HCT116 (cell line): ENCODE results near the gene DNPEP. TPM values are rescaled to one million over a fixed set of nuclear protein-coding genes. Genes with fewer than 3 reads are reported as not detected.

Experiments
- ATAC-seq: fragments of 200-7000 bp; cut with Tn5 transposase; 2 replicates; pipeline ENCODE4 v1.9.1; 2020; ENCODE audit warnings: mild to moderate bottlenecking, moderate library complexity
- BruUV-seq: library from RNA; stranded (reverse); fragments of 400-500 nt; replicated peaks from 2 replicates; lab custom pipeline; 2021; lab: Mats Ljungman, UMichigan
- CTCF ChIA-PET: fragments of 300-600 bp; sonication (Branson Sonifier 250); formaldehyde crosslinking; loops from one replicate; lab custom pipeline; 2021; ENCODE audit warnings: antibody characterized with exemption; lab: Charles Lee
- POLR2A ChIA-PET: fragments of 300-600, 350-600 bp; sonication (Branson Sonifier 250); formaldehyde crosslinking; loops from one replicate; lab custom pipeline; 2021; ENCODE audit warnings: antibody characterized with exemption; lab: Charles Lee
- RAD21 ChIA-PET, 2 experiments: fragments of 300-600 bp; sonication (Branson Sonifier 250); formaldehyde crosslinking; loops; one replicate each; lab custom pipeline; 2023; ENCODE audit warnings: low total read pairs in 2 of 2; ENCODE audit not compliant: uncharacterized antibody in 2 of 2, unreplicated experiment in 2 of 2, low non-redundant PET in 1 of 2; lab: Charles Lee
- DNase-seq: peaks from one replicate; pipeline ENCODE4 v3.0.0-alpha.2; 2010; ENCODE audit warnings: low read depth, low spot score
- H2AFZ ChIP-seq: fragments of 200-600 bp; shearing (Covaris generic), sonication (generic); 2 replicates; pipeline ENCODE4 v1.6.1; 2017; ENCODE audit warnings: low read depth, mixed run types, mixed read lengths, antibody characterized with exemption, low read length; ENCODE audit not compliant: poor library complexity, severe bottlenecking
- H3K27ac ChIP-seq: 2 replicates; pipeline ENCODE4 v1.5.1; 2012; ENCODE audit warnings: low read depth, low read length
- H3K27me3 ChIP-seq: fragments of 200-600 bp; sonication (generic); 2 replicates; pipeline ENCODE4 v1.6.1; 2016; ENCODE audit warnings: mixed run types, low read length, mixed read lengths; ENCODE audit not compliant: insufficient read depth
- H3K36me3 ChIP-seq, 2 experiments: fragments of 200-500 bp in 1 of 2; fragments of 200-600 bp in 1 of 2; sonication (Bioruptor generic) in 1 of 2; sonication (generic) in 1 of 2; 2 replicates each; pipeline versions ENCODE4 v1.5.1 to v1.6.1; 2014 to 2016; ENCODE audit warnings: low read length in 2 of 2, inconsistent platforms in 1 of 2, mixed read lengths in 1 of 2, mixed run types in 1 of 2; ENCODE audit not compliant: insufficient read depth in 2 of 2, control insufficient read depth in 1 of 2
- H3K4me1 ChIP-seq, 2 experiments: fragments of 200-600 bp in 1 of 2; sonication (generic) in 1 of 2; 2 replicates each; pipeline versions ENCODE4 v1.5.1 to v1.6.1; 2012 to 2017; ENCODE audit warnings: low read length in 2 of 2, inconsistent platforms in 1 of 2, mild to moderate bottlenecking in 1 of 2, mixed read lengths in 1 of 2, mixed run types in 1 of 2, moderate library complexity in 1 of 2; ENCODE audit not compliant: insufficient read depth in 2 of 2, control insufficient read depth in 1 of 2
- H3K4me2 ChIP-seq: fragments of 200-600 bp; sonication (generic); 2 replicates; pipeline ENCODE4 v1.6.1; 2017; ENCODE audit warnings: mixed run types, low read length, mixed read lengths
- H3K4me3 ChIP-seq, 2 experiments: fragments of 200-600 bp in 1 of 2; sonication (generic) in 1 of 2; replicated peaks in 1 of 2; 2 replicates each; pipeline ENCODE4 v1.5.1; 2011 to 2016; ENCODE audit warnings: low read length in 2 of 2, control low read depth in 1 of 2, low read depth in 1 of 2, mild to moderate bottlenecking in 1 of 2, mixed read lengths in 1 of 2, mixed run types in 1 of 2
- H3K79me2 ChIP-seq: fragments of 200-600 bp; sonication (generic); 2 replicates; pipeline ENCODE4 v1.6.1; 2017; ENCODE audit warnings: mild to moderate bottlenecking, mixed run types, low read length, moderate library complexity, mixed read lengths; ENCODE audit not compliant: insufficient read depth
- H3K9ac ChIP-seq: fragments of 200-600 bp; sonication (generic); 2 replicates; pipeline ENCODE4 v1.6.1; 2016; ENCODE audit warnings: low read length, mixed read lengths
- H3K9me2 ChIP-seq: fragments of 200-600 bp; sonication (generic), shearing (Covaris generic); 2 replicates; pipeline ENCODE4 v1.6.1; 2017; ENCODE audit warnings: mixed run types, mild to moderate bottlenecking, moderate library complexity; ENCODE audit not compliant: insufficient read depth
- H3K9me3 ChIP-seq, 2 experiments: fragments of 200-500 bp in 1 of 2; fragments of 200-600 bp in 1 of 2; sonication (Bioruptor generic) in 1 of 2; sonication (generic) in 1 of 2; 2 replicates each; pipeline ENCODE4 v1.6.1; 2014 to 2017; ENCODE audit warnings: low read length in 2 of 2, mixed read lengths in 2 of 2, inconsistent platforms in 1 of 2, low read depth in 1 of 2, mild to moderate bottlenecking in 1 of 2, mixed run types in 1 of 2, moderate library complexity in 1 of 2; ENCODE audit not compliant: control insufficient read depth in 1 of 2, insufficient read depth in 1 of 2
- H4K20me1 ChIP-seq: fragments of 200-600 bp; sonication (generic), shearing (Covaris generic); 2 replicates; pipeline ENCODE4 v1.6.1; 2017; ENCODE audit warnings: mixed run types, mild to moderate bottlenecking, moderate library complexity; ENCODE audit not compliant: insufficient read depth
- CBX3 ChIP-seq: IDR thresholded peaks from 2 replicates; pipeline ENCODE4 v1.6.1; 2012; ENCODE audit warnings: low read depth
- CEBPB ChIP-seq: IDR thresholded peaks from 2 replicates; pipeline ENCODE4 v1.6.1; 2012; ENCODE audit warnings: low read depth
- EGR1 ChIP-seq: IDR thresholded peaks from 2 replicates; pipeline ENCODE4 v1.6.1; 2012; ENCODE audit warnings: low read depth
- ELF1 ChIP-seq: IDR thresholded peaks from 2 replicates; pipeline ENCODE4 v1.6.1; 2012; ENCODE audit warnings: low read depth, borderline replicate concordance
- EZH2 ChIP-seq: fragments of 200-600 bp; sonication (generic); IDR thresholded peaks from 2 replicates; pipeline ENCODE4 v1.6.1; 2017; ENCODE audit warnings: antibody characterized with exemption, mixed run types
- EZH2phosphoT487 ChIP-seq: fragments of 200-600 bp; IDR thresholded peaks from 2 replicates; pipeline ENCODE4 v1.6.1; 2018; ENCODE audit warnings: antibody characterized with exemption, borderline replicate concordance
- FOSL1 ChIP-seq: IDR thresholded peaks from 2 replicates; pipeline ENCODE4 v1.6.1; 2012; ENCODE audit warnings: low read depth
- JUND ChIP-seq: IDR thresholded peaks from 2 replicates; pipeline ENCODE4 v1.6.1; 2012
- POLR2A ChIP-seq: IDR thresholded peaks from 2 replicates; pipeline ENCODE4 v1.7.0; 2011; ENCODE audit warnings: borderline replicate concordance; ENCODE audit not compliant: insufficient read depth, insufficient read length; ENCODE audit errors: extremely low read depth
- RAD21 ChIP-seq: IDR thresholded peaks from 2 replicates; pipeline ENCODE4 v1.6.1; 2012; ENCODE audit warnings: low read depth, mild to moderate bottlenecking
- SP1 ChIP-seq: IDR thresholded peaks from 2 replicates; pipeline ENCODE4 v1.6.1; 2012; ENCODE audit warnings: low read depth
- SRF ChIP-seq: IDR thresholded peaks from 2 replicates; pipeline ENCODE4 v1.6.1; 2012; ENCODE audit warnings: low read depth
- TCF7L2 ChIP-seq: IDR thresholded peaks from 2 replicates; pipeline ENCODE4 v1.7.0; 2011; ENCODE audit warnings: borderline replicate concordance, inconsistent platforms; ENCODE audit not compliant: insufficient read depth, insufficient read length; ENCODE audit errors: extremely low read depth
- YY1 ChIP-seq: IDR thresholded peaks from 2 replicates; pipeline ENCODE4 v1.6.1; 2011; ENCODE audit warnings: low read length, low read depth, moderate library complexity, mild to moderate bottlenecking; ENCODE audit not compliant: insufficient replicate concordance; ENCODE audit errors: extremely low read depth
- ZFX ChIP-seq: fragments of 450-650 bp; IDR thresholded peaks from 2 replicates; pipeline ENCODE4 v1.6.1; 2017
- ZNF274 ChIP-seq: fragments of 200-500 bp; sonication (Bioruptor generic); IDR thresholded peaks from 2 replicates; pipeline ENCODE4 v1.6.1; 2014; ENCODE audit warnings: mild to moderate bottlenecking, low read depth, low read length, inconsistent platforms
- intact Hi-C: fragments of 100-400 bp; cut with micrococcal nuclease; formaldehyde crosslinking; loops from 2 replicates; pipeline ENCODE4 v1.10.0; 2022
- total RNA-seq: library from RNA; stranded (reverse); gene quantifications from one replicate; pipeline ENCODE4 v1.2.1, GENCODE V29; 2021; ENCODE audit not compliant: unreplicated experiment
- TF ChIP-seq, protein P1 (sequence below): IDR thresholded peaks from 2 replicates; pipeline ENCODE4 v1.6.1; 2012
- TF ChIP-seq, protein P2 (sequence below): IDR thresholded peaks from 2 replicates; pipeline ENCODE4 v1.6.1; 2012
- TF ChIP-seq, protein P3 (sequence below): IDR thresholded peaks from 2 replicates; pipeline ENCODE4 v1.6.1; 2012; ENCODE audit warnings: low read depth

DNPEP gene
- total RNA-seq, 1 experiment from 2014 or later = 80.1 TPM

DNA sequence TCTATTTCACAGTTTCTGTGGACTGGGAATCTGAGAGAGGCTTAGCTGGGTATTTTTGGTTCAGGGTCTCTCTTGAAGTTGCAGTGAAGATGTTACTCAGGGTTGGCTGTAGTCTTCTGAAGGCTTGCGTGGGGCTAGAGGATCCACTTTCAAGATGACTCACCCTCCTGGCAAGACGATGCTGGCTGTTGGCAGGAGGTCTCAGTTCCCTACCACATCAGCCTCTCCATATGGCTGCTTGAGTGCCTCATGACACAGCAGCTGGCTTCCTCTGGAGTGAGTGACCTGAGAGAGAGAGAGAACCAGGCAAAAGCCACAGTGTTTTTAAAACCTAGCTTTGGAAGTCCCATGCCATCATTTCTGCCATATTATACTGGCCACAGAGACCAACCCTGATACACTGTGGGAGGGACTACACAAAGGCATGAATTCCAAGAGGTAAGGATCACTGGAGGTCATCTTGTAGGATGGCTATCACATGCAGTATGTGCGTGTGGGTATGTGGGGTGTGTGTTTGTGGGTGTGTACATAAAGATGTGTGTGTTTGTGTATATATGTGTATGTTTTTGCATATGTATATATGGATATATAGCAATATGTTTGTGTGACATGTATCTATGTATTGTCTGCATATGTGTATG is 25.1 kb downstream of the DNPEP start (continued):
- TF ChIP-seq ELF1 (no peak), FOSL1 (peak; percentile 56), EZH2 (no peak), ZFX (no peak), CBX3 (peak; percentile 60), YY1 (peak; percentile 37), SRF (no peak), EGR1 (no peak), JUND (peak; percentile 71), SP1 (no peak)
- TF ChIP-seq, protein P1, sequence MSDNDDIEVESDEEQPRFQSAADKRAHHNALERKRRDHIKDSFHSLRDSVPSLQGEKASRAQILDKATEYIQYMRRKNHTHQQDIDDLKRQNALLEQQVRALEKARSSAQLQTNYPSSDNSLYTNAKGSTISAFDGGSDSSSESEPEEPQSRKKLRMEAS = peak; percentile 40
- TF ChIP-seq, protein P2, sequence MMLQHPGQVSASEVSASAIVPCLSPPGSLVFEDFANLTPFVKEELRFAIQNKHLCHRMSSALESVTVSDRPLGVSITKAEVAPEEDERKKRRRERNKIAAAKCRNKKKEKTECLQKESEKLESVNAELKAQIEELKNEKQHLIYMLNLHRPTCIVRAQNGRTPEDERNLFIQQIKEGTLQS = no peak
- TF ChIP-seq, all 23 proteins: peak for 6

DNA sequence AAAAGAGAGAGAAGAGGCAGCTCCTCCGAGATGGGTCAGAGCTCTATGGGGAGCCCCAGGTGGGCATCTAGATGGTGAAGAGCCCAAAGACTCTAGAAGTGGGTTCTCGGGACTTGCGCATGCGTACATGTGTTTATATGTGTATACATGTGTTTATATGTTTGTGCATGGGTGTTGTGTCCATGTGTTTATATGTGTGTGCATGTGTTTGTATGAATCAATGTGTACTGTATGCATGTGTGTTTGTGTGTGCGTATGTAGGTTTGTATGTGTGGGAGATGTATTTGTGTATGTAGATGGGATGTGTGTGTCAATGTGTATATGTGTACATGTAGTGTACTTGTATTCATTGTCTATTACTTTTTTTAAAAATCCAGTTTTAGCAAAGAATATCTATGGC is 25.6 kb downstream of the DNPEP start:
- Histone ChIP-seq H4K20me1 (no peaks in the 10 kb centered on the region), H3K79me2 (no peaks in the 10 kb centered on the region), H3K9me2 (no peaks in the 10 kb centered on the region), H3K4me1 (peaks cover 8 to 16% of the 10 kb centered on the region in 2 experiments; a peak in 3 of 4 replicates), H2AFZ (no peak overlapping the region), H3K4me3 (no peak overlapping the region), H3K9me3 (no peaks in the 10 kb centered on the region)
- no peak for ATAC-seq
- CTCF ChIA-PET = no interaction called here
- RAD21 ChIA-PET = no interaction called here
- POLR2A ChIA-PET = interaction anchor here (0.6 kb wide), 1 partner anchor 26 kb away, joined by 7 read pairs; the partner anchor contains the start of gene DNPEP
- TF ChIP-seq EZH2 = no peak
- TF ChIP-seq, protein P3, sequence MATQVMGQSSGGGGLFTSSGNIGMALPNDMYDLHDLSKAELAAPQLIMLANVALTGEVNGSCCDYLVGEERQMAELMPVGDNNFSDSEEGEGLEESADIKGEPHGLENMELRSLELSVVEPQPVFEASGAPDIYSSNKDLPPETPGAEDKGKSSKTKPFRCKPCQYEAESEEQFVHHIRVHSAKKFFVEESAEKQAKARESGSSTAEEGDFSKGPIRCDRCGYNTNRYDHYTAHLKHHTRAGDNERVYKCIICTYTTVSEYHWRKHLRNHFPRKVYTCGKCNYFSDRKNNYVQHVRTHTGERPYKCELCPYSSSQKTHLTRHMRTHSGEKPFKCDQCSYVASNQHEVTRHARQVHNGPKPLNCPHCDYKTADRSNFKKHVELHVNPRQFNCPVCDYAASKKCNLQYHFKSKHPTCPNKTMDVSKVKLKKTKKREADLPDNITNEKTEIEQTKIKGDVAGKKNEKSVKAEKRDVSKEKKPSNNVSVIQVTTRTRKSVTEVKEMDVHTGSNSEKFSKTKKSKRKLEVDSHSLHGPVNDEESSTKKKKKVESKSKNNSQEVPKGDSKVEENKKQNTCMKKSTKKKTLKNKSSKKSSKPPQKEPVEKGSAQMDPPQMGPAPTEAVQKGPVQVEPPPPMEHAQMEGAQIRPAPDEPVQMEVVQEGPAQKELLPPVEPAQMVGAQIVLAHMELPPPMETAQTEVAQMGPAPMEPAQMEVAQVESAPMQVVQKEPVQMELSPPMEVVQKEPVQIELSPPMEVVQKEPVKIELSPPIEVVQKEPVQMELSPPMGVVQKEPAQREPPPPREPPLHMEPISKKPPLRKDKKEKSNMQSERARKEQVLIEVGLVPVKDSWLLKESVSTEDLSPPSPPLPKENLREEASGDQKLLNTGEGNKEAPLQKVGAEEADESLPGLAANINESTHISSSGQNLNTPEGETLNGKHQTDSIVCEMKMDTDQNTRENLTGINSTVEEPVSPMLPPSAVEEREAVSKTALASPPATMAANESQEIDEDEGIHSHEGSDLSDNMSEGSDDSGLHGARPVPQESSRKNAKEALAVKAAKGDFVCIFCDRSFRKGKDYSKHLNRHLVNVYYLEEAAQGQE = no peak
- TF ChIP-seq CEBPB = no peak
- TF ChIP-seq ZNF274 = no peak
- TF ChIP-seq POLR2A = no peak
- TF ChIP-seq ELF1 = no peak
- no peak for TF ChIP-seq FOSL1
- TF ChIP-seq EZH2phosphoT487 = no peak
- no peak for TF ChIP-seq JUND
- TF ChIP-seq SP1 = no peak
- no peak for TF ChIP-seq TCF7L2
- TF ChIP-seq EGR1 = no peak
- no peak for TF ChIP-seq RAD21
- TF ChIP-seq, all 23 proteins: peak for 0
- Histone ChIP-seq H3K27ac (no peak overlapping the region), H3K4me2 (peak overlapping the region; percentile 64), H3K36me3 (no peaks in the 10 kb centered on the region), H3K27me3 (no peaks in the 10 kb centered on the region), H3K9ac (no peak overlapping the region)
- intact Hi-C loops = no loop called here
- no peak for DNase-seq
- no TSS peak for BruUV-seq
